Naive thymus-derived CD4-positive, alpha-beta T cell (primary cell): ENCODE results near the gene MTMR1. TPM values are rescaled to one million over a fixed set of nuclear protein-coding genes. Genes with fewer than 3 reads are reported as not detected.

Experiments used
- ATAC-seq: fragments of 150-1000 bp; cut with Tn5 transposase; 2 replicates; pipeline ENCODE4 v1.10.0; 2021; ENCODE audit warnings: mild to moderate bottlenecking, moderate library complexity
- CTCF ChIA-PET: fragments of 350-600 bp; sonication (Branson Sonifier 250); formaldehyde crosslinking; loops from one replicate; lab custom pipeline; 2021; ENCODE audit warnings: antibody characterized with exemption; lab: Charles Lee
- POLR2A ChIA-PET: fragments of 350-600 bp; sonication (Branson Sonifier 250); formaldehyde crosslinking; loops from one replicate; lab custom pipeline; 2021; ENCODE audit warnings: antibody characterized with exemption, inconsistent platforms; lab: Charles Lee
- DNase-seq, 9 donors: peaks; one replicate each; pipeline versions ENCODE4 v3.0.0 to v3.0.0-alpha.2; 2020 to 2022; ENCODE audit warnings: mixed read lengths in 1 of 9
- H3K27ac ChIP-seq: one replicate; pipeline ENCODE4 v1.7.0; 2013; ENCODE audit warnings: mild to moderate bottlenecking, low read depth, low read length, moderate library complexity
- H3K27me3 ChIP-seq, 2 donors: one replicate each; pipeline ENCODE4 v1.7.0; 2013; ENCODE audit warnings: low read length in 2 of 2, mild to moderate bottlenecking in 2 of 2, moderate library complexity in 2 of 2; ENCODE audit not compliant: control insufficient read depth in 2 of 2, insufficient read depth in 2 of 2
- H3K36me3 ChIP-seq, 3 experiments: 1 replicate in 2 of 3; 2 replicates in 1 of 3; pipeline ENCODE4 v1.7.0; 2013; ENCODE audit warnings: low read length in 3 of 3, mild to moderate bottlenecking in 3 of 3, moderate library complexity in 1 of 3; ENCODE audit not compliant: insufficient read depth in 3 of 3, control insufficient read depth in 2 of 3
- H3K4me1 ChIP-seq, 2 donors: one replicate each; pipeline ENCODE4 v1.7.0; 2013; ENCODE audit warnings: low read length in 2 of 2, mild to moderate bottlenecking in 2 of 2, moderate library complexity in 1 of 2; ENCODE audit not compliant: control insufficient read depth in 2 of 2, insufficient read depth in 2 of 2
- H3K4me3 ChIP-seq: 2 replicates; pipeline ENCODE4 v1.7.0; 2013; ENCODE audit warnings: mild to moderate bottlenecking, low read length
- H3K9me3 ChIP-seq, 3 experiments: 1 replicate in 2 of 3; 2 replicates in 1 of 3; pipeline ENCODE4 v1.7.0; 2013; ENCODE audit warnings: low read length in 3 of 3; ENCODE audit not compliant: control insufficient read depth in 2 of 3
- H3K27ac Mint-ChIP-seq, 9 donors: one replicate each; pipeline ENCODE4 v1.8.0; 2020 to 2022; ENCODE audit warnings: mixed read lengths in 9 of 9, mild to moderate bottlenecking in 8 of 9, moderate library complexity in 5 of 9, inconsistent platforms in 2 of 9
- H3K27me3 Mint-ChIP-seq, 5 donors: one replicate each; pipeline ENCODE4 v1.8.0; 2021 to 2022; ENCODE audit warnings: mixed read lengths in 5 of 5, mild to moderate bottlenecking in 1 of 5
- H3K36me3 Mint-ChIP-seq, 5 donors: one replicate each; pipeline ENCODE4 v1.8.0; 2020 to 2022; ENCODE audit warnings: mixed read lengths in 5 of 5, mild to moderate bottlenecking in 3 of 5, inconsistent platforms in 1 of 5
- H3K4me1 Mint-ChIP-seq, 7 donors: one replicate each; pipeline ENCODE4 v1.8.0; 2020 to 2022; ENCODE audit warnings: mixed read lengths in 7 of 7, mild to moderate bottlenecking in 3 of 7, inconsistent platforms in 1 of 7
- H3K4me3 Mint-ChIP-seq, 10 donors: one replicate each; pipeline ENCODE4 v1.8.0; 2020 to 2022; ENCODE audit warnings: mild to moderate bottlenecking in 10 of 10, mixed read lengths in 10 of 10, moderate library complexity in 6 of 10, inconsistent platforms in 2 of 10
- H3K9me3 Mint-ChIP-seq, 11 donors: one replicate each; pipeline ENCODE4 v1.8.0; 2020 to 2022; ENCODE audit warnings: mixed read lengths in 11 of 11, mild to moderate bottlenecking in 4 of 11, inconsistent platforms in 1 of 11, moderate library complexity in 1 of 11
- intact Hi-C, 2 donors: fragments of 100-400 bp; cut with micrococcal nuclease; formaldehyde crosslinking; loops; one replicate each; pipeline ENCODE4 v1.15.1; 2023
- polyA plus RNA-seq, 2 donors: library from polyadenylated mRNA; unstranded; fragments of 300-500 nt; fragmentation: Illumina TruSeq; gene quantifications; one replicate each; pipeline ENCODE4 v1.2.3, GENCODE V29; 2021
- total RNA-seq, 6 experiments: library from RNA in 5 of 6; stranded (reverse) in 5 of 6; gene quantifications; 1 replicate in 5 of 6; 2 replicates in 1 of 6; pipeline ENCODE4 v1.2.3 and lab custom pipeline; 2021 to 2026

Gene MTMR1
- total and polyA plus RNA-seq, 7 experiments from 2014 or later: 11.3 to 53.1 (median 38.9) TPM

- Mint-ChIP-seq H3K27me3 (no peaks in the 10 kb centered on the region), H3K9me3 (peaks cover 0 to 2% (median 0%) of the 10 kb centered on the region in 11 donors), H3K4me1 (peaks cover 25 to 68% (median 61%) of the 10 kb centered on the region in 7 donors), H3K4me3 (peak overlapping the region; percentile 85 to 98 (median 94)), H3K27ac (peak overlapping the region; percentile 95 to 99 (median 97)), H3K36me3 (peaks cover 0 to 21% (median 0%) of the 10 kb centered on the region in 5 donors)
- H3K36me3 ChIP-seq: no peaks in the 10 kb centered on the region
- H3K4me1 ChIP-seq: peaks cover 37 to 43% of the 10 kb centered on the region in 2 donors
- ChIA-PET CTCF (interaction anchor here (1.8 to 2.5 kb wide), 4 partner anchors 10 to 755 kb away, joined by 5 to 10 read pairs (median 8); partner anchors contain the start of gene EOLA2), POLR2A (interaction anchor here (0.9 to 3.3 kb wide), 10 partner anchors 8 to 754 kb away, joined by 3 to 21 read pairs (median 4); partner anchors contain the start of gene MTM1)
- H3K27me3 ChIP-seq: no peaks in the 10 kb centered on the region
- H3K9me3 ChIP-seq: no peaks in the 10 kb centered on the region
- peak overlapping the region; percentile 61 for H3K4me3 ChIP-seq
- intact Hi-C loops: loop anchor here (1.0 to 10.0 kb wide), 11 partner anchors 9 to 1189 kb away; partner anchors contain the start of genes CD99L2 (in 2 of the 2), MAMLD1 (in 2 of the 2), MTM1 (in 2 of the 2) and EOLA1 (in 1 of the 2)
- ATAC-seq (peak; percentile 62), DNase-seq (peak; percentile 12 to 65 (median 51))
- H3K27ac ChIP-seq: peak overlapping the region; percentile 80
Measured at GRCh38 chrX:150693725-150694574, 754 bp downstream of the MTMR1 start.

- Histone ChIP-seq H3K9me3 (no peaks in the 10 kb centered on the region), H3K4me3 (peak overlapping the region; percentile 17), H3K4me1 (peaks cover 37 to 41% of the 10 kb centered on the region in 2 donors), H3K27me3 (no peaks in the 10 kb centered on the region), H3K27ac (peak overlapping the region; percentile 80), H3K36me3 (no peaks in the 10 kb centered on the region)
- intact Hi-C loops: loop anchor here (1.0 to 10.0 kb wide), 7 partner anchors 8 to 1190 kb away; partner anchors contain the start of genes CD99L2 (in 1 of the 2), EOLA1 (in 1 of the 2), EOLA2 (in 1 of the 2) and HSFX3 (in 1 of the 2)
- H3K4me1 Mint-ChIP-seq: peaks cover 25 to 64% (median 58%) of the 10 kb centered on the region in 7 donors
- H3K27me3 Mint-ChIP-seq: no peaks in the 10 kb centered on the region
- ChIA-PET CTCF (interaction anchor here (1.2 to 2.4 kb wide), 3 partner anchors 8 to 23 kb away, joined by 3 to 10 read pairs (median 7); no protein-coding TSS in a partner anchor), POLR2A (interaction anchor here (0.9 to 3.3 kb wide), 8 partner anchors 8 to 126 kb away, joined by 3 to 21 read pairs (median 4); partner anchors contain the start of gene MTM1)
- peak overlapping the region; percentile 56 to 97 (median 88) for H3K4me3 Mint-ChIP-seq
- ATAC-seq (peak; percentile 42), DNase-seq (peak in 3 of 9 donors; percentile 6 to 29 (median 22))
- H3K9me3 Mint-ChIP-seq: peaks cover 0 to 2% (median 0%) of the 10 kb centered on the region in 11 donors
- peaks cover 0 to 21% (median 0%) of the 10 kb centered on the region in 5 donors for H3K36me3 Mint-ChIP-seq
- H3K27ac Mint-ChIP-seq: peak overlapping the region; percentile 83 to 97 (median 96)
Measured at GRCh38 chrX:150694738-150695410, 1.7 kb downstream of the MTMR1 start.

GRCh38 chrX:150696331-150696730 is 3.1 kb downstream of the MTMR1 start:
- intact Hi-C loops: loop anchor here in 1 of 2 donors (1.0 to 10.0 kb wide), 5 partner anchors 20 to 1192 kb away; partner anchors contain the start of genes EOLA1, EOLA2, HSFX3 and IDS
- Histone ChIP-seq H3K4me1 (peaks cover 28 to 29% of the 10 kb centered on the region in 2 donors), H3K4me3 (no peak overlapping the region), H3K36me3 (no peaks in the 10 kb centered on the region), H3K27ac (peak overlapping the region; percentile 80), H3K9me3 (no peaks in the 10 kb centered on the region), H3K27me3 (no peaks in the 10 kb centered on the region)
- DNase-seq (no peak), ATAC-seq (no peak)
- Mint-ChIP-seq H3K27me3 (no peaks in the 10 kb centered on the region), H3K27ac (peak overlapping the region; percentile 58 to 97 (median 95)), H3K36me3 (peaks cover 0 to 11% (median under 1%) of the 10 kb centered on the region in 5 donors), H3K4me1 (peaks cover 22 to 60% (median 52%) of the 10 kb centered on the region in 7 donors), H3K9me3 (no peaks in the 10 kb centered on the region), H3K4me3 (peak overlapping the region; percentile 51 to 97 (median 88))
- POLR2A ChIA-PET: interaction anchor here (0.9 to 1.1 kb wide), 2 partner anchors 13 to 19 kb away, joined by 3 to 4 read pairs; no protein-coding TSS in a partner anchor
- CTCF ChIA-PET: interaction anchor here (0.9 kb wide), 1 partner anchor 15 kb away, joined by 3 read pairs; no protein-coding TSS in a partner anchor

- Mint-ChIP-seq H3K4me3 (peak overlapping the region; percentile 53 to 95 (median 75)), H3K4me1 (peaks cover 18 to 60% (median 51%) of the 10 kb centered on the region in 7 donors), H3K9me3 (no peaks in the 10 kb centered on the region), H3K27ac (peak overlapping the region in 8 of 9 donors; percentile 28 to 97 (median 68)), H3K36me3 (peaks cover 0 to 11% (median 5%) of the 10 kb centered on the region in 5 donors), H3K27me3 (no peaks in the 10 kb centered on the region)
- no peaks in the 10 kb centered on the region for H3K9me3 ChIP-seq
- DNase-seq (peak in 1 of 9 donors; percentile 8), ATAC-seq (no peak)
- H3K4me3 ChIP-seq: no peak overlapping the region
- intact Hi-C loops: loop anchor here in 1 of 2 donors (1.0 to 10.0 kb wide), 5 partner anchors 19 to 1192 kb away; partner anchors contain the start of genes EOLA1, EOLA2, HSFX3 and IDS
- no peaks in the 10 kb centered on the region for H3K36me3 ChIP-seq
- ChIA-PET CTCF (no interaction called here), POLR2A (interaction anchor here (1.0 to 1.1 kb wide), 2 partner anchors 9 to 13 kb away, joined by 3 to 4 read pairs; no protein-coding TSS in a partner anchor)
- H3K4me1 ChIP-seq: peaks cover 22 to 23% of the 10 kb centered on the region in 2 donors
- peak overlapping the region; percentile 80 for H3K27ac ChIP-seq
- no peaks in the 10 kb centered on the region for H3K27me3 ChIP-seq
Measured at GRCh38 chrX:150696866-150697265, 3.7 kb downstream of the MTMR1 start.

GRCh38 chrX:150697641-150698040 is 4.4 kb downstream of the MTMR1 start:
- no peaks in the 10 kb centered on the region for H3K9me3 Mint-ChIP-seq
- no peak for DNase-seq

More at GRCh38 chrX:150697641-150698040, 4.4 kb downstream of the MTMR1 start:
- Histone ChIP-seq H3K27ac (no peak overlapping the region), H3K36me3 (no peaks in the 10 kb centered on the region), H3K4me1 (peaks cover 16 to 20% of the 10 kb centered on the region in 2 donors), H3K9me3 (no peaks in the 10 kb centered on the region), H3K27me3 (no peaks in the 10 kb centered on the region), H3K4me3 (no peak overlapping the region)
- H3K27ac Mint-ChIP-seq: peak overlapping the region in 8 of 9 donors; percentile 15 to 97 (median 68)
- POLR2A ChIA-PET: interaction anchor here (0.7 to 1.0 kb wide), 2 partner anchors 9 to 213 kb away, joined by 3 read pairs; no protein-coding TSS in a partner anchor
- no peak for ATAC-seq
- H3K4me1 Mint-ChIP-seq: peaks cover 18 to 52% (median 43%) of the 10 kb centered on the region in 7 donors
- H3K27me3 Mint-ChIP-seq: no peaks in the 10 kb centered on the region
- intact Hi-C loops: loop anchor here in 1 of 2 donors (10.0 kb wide), 4 partner anchors 697 to 1193 kb away; partner anchors contain the start of genes EOLA1, EOLA2, HSFX3 and IDS
- CTCF ChIA-PET: interaction anchor here (0.9 kb wide), 1 partner anchor 17 kb away, joined by 4 read pairs; no protein-coding TSS in a partner anchor
- peak overlapping the region in 6 of 10 donors; percentile 22 to 94 (median 68) for H3K4me3 Mint-ChIP-seq
- peaks cover 0 to 11% (median 5%) of the 10 kb centered on the region in 5 donors for H3K36me3 Mint-ChIP-seq
